Activated CD8-positive, alpha-beta memory T cell treated with anti-CD3 and anti-CD28 coated beads for 36 hours (primary cell): ENCODE data around the gene PHF21A. TPM values are rescaled to one million over a fixed set of nuclear protein-coding genes. Genes with fewer than 3 reads are reported as not detected.

ENCODE experiments used
- CTCF ChIA-PET: fragments of 350-600 bp; sonication (Branson Sonifier 250); formaldehyde crosslinking; loops from one replicate; lab custom pipeline; 2021; ENCODE audit warnings: antibody characterized with exemption; lab: Charles Lee
- POLR2A ChIA-PET: fragments of 350-600 bp; sonication (Branson Sonifier 250); formaldehyde crosslinking; loops from one replicate; lab custom pipeline; 2021; ENCODE audit warnings: antibody characterized with exemption; lab: Charles Lee
- total RNA-seq, 2 experiments: library from RNA; stranded (reverse); gene quantifications; one replicate each; pipeline ENCODE4 v1.2.3, GENCODE V29; 2021

Gene PHF21A
- total RNA-seq, 2 experiments from 2014 or later, result 28.2 to 30.6 TPM

DNA sequence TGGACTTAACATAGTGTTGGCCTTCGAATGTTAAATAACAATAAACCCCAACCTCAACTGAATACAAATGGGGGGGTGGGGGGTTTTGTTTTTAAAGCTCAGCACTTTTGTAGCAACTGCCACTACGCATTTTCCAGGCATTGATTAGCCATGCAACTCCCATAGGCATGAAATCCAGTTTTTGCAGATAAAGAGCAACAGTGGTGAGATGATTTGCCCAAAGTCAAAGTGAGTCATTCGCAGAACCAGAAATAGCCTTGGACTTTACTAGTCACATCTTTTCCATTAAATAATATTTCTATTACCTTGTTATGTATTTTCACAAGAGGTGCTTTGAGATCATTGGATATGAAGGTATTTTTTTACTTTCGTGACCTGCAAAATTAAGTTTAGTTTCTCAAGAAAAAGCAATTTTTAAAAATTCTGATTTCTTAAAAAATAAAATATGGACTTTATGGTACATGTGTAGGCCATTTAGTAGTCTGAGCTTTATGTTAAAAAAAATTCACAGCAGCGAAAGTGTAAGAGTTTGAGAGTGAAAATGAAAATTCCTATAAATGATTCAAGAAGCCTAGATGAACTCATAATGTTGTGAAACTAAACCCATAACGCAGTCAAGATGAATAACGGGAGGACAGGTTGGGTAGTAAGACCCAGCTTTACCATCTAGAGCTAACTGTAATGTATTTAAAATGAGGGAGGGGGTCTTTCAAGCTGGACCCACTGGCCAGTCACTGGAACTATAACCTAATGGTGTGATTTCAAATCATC, 1.9 kb upstream of the PHF21A start:
- ChIA-PET CTCF (no interaction called here), POLR2A (interaction anchor here (0.6 to 1.0 kb wide), 4 partner anchors 39 to 1339 kb away, joined by 3 to 8 read pairs (median 5); no protein-coding TSS in a partner anchor)

DNA sequence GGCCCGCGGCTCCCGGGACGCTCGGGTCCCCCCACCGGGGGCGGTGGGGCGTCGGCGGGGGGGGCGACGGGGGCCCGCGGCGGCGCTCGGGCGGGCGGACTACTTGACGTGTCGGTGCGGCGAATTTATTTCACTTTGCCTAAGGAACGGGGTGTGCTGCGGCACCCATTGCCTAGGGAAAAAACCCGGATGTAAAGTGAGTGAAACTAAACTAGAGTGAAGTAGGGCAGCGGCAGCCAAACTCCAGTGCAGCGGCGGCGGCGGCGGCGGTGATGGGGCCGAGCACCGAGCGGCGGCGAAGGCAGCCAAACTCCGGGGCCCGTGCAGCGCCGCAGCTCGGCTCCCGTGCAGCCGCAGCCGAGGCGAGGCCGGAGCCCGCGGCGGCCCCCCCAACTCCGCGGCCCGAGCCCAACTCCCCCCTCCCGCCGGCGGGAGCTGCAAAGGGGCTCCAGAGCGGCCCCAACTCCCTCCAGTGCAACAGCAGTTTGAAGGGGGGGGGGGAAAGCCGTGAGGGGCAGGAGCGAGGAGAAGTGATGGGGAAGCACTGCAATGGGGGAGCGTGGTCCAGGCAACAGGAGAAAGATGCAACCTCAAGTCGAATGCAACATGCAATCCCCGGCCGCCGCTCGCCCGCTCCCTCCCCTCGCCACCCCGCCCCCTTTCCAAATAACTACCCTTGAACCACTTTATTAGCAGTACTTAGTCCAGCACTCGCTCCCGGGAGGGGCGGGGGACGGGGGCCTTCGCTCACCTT, 647 bp upstream of the PHF21A start:
- CTCF ChIA-PET, result no interaction called here
- POLR2A ChIA-PET, result interaction anchor here (0.6 to 1.0 kb wide), 4 partner anchors 10 to 204 kb away, joined by 3 to 7 read pairs (median 6); no protein-coding TSS in a partner anchor

DNA sequence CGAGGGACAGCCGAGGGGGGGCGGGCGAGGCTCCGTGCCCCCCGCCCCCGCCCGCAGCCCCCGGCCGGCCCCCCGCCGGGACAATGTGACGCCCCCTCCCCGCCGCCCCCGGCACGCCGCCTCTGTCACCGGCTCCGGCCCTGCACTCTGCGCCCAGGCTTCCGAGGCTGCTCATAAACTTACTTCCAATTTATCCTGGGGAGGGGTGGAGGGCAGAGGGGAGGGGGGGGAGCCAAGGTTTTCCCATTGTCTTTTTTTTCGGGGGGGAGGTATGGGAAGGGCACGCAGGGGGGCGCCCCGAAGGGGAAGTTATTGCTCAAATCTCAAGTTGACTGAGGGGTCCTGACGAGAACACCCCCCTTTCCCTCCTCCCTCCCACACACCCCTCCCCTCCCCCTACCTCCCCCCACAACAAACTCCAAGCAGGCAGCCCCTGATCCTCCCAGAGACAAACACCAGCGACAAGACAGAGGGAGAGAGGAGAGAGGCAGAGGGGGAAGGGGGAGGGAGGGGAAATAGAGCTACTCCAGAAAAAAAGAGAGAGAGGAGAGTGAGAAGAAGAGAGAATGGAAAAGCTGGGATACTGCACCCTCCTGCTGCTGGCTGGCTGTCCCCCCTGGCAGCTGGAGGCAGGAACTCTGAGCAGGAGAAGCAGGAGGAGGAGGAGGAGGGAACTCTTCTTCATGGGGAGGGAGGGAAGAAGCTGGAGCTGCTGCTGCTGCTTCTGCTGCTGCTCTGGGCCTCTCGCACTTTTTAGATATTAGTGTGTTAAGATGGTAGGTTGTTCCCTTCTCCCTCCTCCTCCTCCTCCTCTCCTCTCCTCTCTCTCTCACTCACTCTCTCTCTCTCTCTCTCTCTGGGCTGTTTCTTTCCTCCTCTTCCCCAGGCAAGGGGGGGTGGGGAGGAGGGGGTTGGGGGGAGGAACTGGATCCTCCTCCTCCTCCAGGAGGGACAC, 631 bp downstream of the PHF21A start:
- CTCF ChIA-PET, result no interaction called here

DNA sequence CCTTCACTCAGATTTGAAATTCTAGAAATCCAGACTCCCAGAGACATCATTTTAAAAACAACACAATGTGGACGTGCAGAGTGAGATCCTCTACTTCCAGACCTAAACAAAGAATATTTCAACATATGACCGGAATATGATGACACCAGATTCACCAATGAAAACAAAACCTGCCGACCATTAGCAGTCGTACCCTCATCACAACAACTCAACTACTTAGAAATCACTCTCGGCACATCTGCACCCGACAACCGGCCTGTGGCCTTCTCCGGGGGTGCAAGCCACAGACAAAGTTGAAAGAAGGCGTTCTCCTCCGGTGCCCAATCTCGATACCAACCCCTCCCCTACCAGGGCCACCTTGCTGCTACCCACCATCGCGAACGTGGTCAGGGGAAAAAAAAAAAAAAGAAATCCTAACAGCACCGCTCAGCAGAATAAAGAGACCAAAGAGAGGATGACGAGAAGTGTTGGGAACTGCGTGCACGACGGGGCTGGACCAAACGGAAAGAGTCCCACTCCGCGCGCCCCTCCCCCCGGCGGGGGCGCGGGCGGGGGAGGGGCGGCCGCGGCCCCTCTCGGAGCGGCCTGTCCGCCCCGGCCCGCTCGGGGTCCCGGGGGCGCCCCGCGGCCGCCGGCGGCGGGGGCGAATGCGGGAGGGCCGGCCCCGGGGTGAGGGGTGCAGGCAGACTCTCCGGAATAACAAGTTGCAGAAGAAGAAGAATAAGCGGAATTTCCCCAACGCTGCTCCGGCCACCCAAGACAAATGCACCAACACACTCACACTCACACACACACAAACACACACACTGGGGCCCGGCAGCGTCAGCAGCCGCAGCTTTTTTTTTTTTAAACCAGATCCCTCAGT, 1.7 kb downstream of the PHF21A start:
- CTCF ChIA-PET, result interaction anchor here (2.5 kb wide), 1 partner anchor 119 kb away, joined by 5 read pairs; no protein-coding TSS in a partner anchor
- POLR2A ChIA-PET, result interaction anchor here (0.5 to 2.2 kb wide), 3 partner anchors 9 to 118 kb away, joined by 4 to 7 read pairs (median 4); no protein-coding TSS in a partner anchor

More for the DNA sequence above, 631 bp downstream of the PHF21A start:
- POLR2A ChIA-PET, result interaction anchor here (0.6 to 1.0 kb wide), 2 partner anchors 179 to 203 kb away, joined by 3 to 4 read pairs; partner anchors contain the start of gene PEX16

DNA sequence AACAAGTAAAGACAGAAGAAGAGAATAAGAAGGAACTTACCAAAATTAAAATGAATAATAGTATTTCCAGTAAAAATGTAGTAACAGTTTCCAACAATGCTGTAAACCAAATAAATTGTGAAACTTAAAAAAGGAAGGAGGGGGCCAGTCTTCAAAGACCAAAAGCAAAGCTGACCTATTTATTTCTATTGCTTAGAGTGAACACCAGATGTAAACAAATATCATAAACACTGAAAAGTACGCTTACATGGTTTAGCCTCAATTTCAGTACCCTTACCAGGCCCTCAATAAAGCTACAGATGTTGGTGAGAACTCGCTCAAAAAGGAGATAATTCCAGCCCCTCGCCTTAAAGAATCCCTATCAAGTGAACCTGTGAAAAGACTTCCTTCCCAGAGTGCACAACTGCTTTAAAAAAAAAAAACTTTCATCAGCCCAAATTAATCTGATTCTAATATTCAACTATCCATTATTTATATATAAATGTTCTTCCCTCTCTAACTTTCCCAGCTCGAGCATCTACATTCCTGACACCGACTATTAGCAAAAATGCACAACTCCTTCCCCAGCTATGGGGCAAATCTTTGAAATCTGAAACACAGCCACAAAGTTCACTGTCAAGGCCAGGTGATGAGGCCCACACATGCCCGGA, 2.4 kb downstream of the PHF21A start:
- CTCF ChIA-PET, result interaction anchor here (1.0 to 2.5 kb wide), 3 partner anchors 14 to 119 kb away, joined by 3 to 5 read pairs (median 4); no protein-coding TSS in a partner anchor
- POLR2A ChIA-PET, result interaction anchor here (0.5 to 2.2 kb wide), 2 partner anchors 8 to 119 kb away, joined by 4 to 7 read pairs; no protein-coding TSS in a partner anchor

DNA sequence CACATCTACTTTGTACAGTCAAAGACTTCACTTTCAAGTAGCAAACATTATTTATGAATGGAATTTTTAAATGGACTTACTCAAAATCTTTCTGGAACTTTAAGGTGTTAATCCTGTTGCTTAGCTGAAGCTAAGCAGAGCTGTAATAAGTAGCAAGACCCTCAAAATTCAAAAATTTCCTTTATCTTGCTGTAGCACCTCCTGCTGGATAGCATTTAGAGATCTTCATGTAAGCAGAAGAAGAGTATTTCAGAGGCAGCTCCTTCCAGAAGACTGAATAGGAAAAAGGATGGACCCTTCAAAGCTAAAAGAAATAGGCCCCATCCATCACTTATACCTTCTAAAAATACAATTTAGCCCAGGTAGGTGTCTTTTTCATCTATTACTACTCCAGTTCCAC, 3.4 kb downstream of the PHF21A start:
- ChIA-PET POLR2A (interaction anchor here (2.2 kb wide), 1 partner anchor 120 kb away, joined by 7 read pairs; no protein-coding TSS in a partner anchor), CTCF (interaction anchor here (1.0 to 2.5 kb wide), 3 partner anchors 13 to 120 kb away, joined by 3 to 5 read pairs (median 4); no protein-coding TSS in a partner anchor)

DNA sequence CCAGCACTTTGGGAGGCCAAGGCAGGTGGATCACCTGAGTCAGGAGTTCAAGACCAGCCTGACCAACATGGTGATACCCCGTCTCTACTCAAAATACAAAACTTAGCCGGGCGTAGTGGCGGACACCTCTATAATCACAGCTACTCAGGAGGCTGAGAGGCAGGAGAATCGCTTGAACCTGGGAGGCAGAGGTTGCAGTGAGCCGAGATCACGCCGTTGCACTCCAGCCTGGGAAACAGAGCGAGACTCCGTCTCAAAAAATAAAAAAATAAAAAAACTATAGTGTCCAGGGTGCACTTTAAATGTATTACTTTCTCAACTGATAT, 4.6 kb downstream of the PHF21A start:
- CTCF ChIA-PET, result interaction anchor here (1.4 to 2.5 kb wide), 2 partner anchors 122 to 151 kb away, joined by 4 to 5 read pairs; no protein-coding TSS in a partner anchor
- POLR2A ChIA-PET, result interaction anchor here (0.6 kb wide), 1 partner anchor 729 kb away, joined by 3 read pairs; no protein-coding TSS in a partner anchor

DNA sequence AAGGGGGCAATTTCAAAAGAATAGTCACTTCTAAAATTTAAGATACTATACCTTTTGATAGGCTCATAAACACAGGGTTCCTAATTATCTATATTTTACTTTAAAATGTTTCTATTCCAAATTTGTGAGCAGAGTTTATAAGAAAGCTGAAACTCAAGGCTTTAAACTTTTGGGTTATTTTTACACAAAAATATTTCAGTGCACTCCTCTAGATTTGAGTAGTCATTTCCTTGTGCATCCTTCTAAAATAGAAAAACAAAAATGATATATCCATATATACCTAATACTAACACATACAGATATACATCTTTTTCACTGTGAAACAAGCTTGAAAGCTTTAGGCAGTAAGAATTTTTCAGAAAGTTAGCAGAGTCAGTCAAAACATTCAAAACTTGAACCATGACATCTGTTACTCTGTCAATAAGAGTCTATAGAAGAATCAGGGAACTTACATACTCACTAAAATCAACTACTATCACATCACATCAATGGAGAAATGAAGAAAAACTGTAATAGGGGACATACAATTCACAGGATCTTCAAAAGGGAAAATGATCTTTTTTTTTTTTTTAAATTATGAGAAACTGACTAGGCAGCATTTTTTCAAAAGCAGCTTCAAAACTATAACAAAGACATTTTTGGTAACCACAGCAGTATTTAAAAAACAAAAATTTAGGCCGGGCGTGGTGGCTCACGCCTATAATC, 5.1 kb downstream of the PHF21A start:
- CTCF ChIA-PET, result interaction anchor here (1.4 kb wide), 1 partner anchor 151 kb away, joined by 4 read pairs; no protein-coding TSS in a partner anchor
- POLR2A ChIA-PET, result interaction anchor here (0.6 to 1.1 kb wide), 2 partner anchors 13 to 729 kb away, joined by 3 read pairs; no protein-coding TSS in a partner anchor

DNA sequence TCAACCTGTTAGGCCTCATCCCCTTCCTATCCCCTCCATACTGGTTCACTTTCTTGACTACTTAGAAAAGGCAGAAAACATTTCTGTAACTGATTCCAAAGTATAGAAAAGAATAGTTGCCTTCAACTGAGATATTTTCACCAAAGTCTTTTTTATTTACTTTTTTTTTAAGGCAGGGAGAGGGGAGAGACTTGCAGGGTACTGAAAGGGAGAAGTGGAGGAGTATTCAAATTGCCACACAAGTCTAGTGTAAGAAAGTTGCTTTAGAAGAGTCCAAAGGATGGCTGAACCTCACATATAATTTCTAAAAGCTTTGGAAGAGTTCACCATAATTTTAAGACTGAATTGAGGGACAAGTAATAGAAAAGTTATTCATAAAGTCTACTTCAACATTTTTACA, 6.3 kb downstream of the PHF21A start:
- CTCF ChIA-PET, result interaction anchor here (1.8 kb wide), 1 partner anchor 123 kb away, joined by 5 read pairs; no protein-coding TSS in a partner anchor
- POLR2A ChIA-PET, result no interaction called here

DNA sequence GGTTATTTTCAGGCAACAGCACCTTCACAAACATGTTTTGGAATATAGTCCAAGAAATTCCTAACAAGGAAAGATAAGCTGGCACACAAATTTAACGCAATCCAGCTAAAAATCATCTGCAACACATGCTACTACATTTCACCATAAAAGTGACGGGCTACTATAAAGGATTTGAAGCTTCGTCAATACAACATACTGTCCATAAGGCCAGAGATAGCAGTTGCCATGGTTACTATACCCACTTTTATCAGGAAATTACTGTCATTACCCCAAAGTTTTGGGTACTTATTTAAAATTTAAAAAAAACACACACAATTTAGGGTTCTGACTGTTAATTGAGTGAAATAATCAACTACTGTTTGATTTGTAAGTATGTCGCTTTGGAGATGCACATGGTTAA, 6.9 kb downstream of the PHF21A start:
- POLR2A ChIA-PET, result interaction anchor here (0.6 to 0.7 kb wide), 2 partner anchors 15 to 94 kb away, joined by 3 to 5 read pairs; no protein-coding TSS in a partner anchor

DNA sequence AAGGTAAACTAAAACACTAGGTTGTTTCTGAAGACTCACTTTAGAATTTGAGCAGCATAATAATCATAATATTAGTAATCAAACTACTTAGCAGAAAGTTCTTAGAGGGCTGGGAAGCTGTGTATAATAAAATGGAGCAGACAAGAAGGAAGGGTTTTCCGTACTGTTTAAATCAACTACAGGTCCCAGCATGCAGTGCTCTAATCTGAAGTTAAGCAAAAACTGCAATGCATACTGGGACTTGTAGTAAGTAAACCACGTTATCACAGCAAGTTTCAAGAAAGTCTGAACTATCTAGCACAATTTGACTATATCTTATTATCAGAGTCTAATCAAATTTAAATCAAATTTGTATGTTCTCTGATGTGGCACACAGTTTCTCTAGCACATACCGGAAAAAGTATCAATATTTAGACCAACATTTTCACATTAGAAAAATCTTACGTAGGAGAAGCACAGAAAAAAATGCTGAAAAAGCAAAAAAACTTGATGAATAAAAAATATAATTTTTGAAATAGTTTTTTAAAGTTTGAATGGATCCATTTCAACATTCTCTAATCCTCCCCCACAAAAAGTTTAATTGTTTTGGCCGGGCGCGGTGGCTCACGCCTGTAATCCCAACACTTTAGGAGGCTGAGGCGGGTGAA, 8.2 kb downstream of the PHF21A start:
- ChIA-PET CTCF (interaction anchor here (0.7 to 1.8 kb wide), 3 partner anchors 49 to 125 kb away, joined by 3 to 5 read pairs (median 4); no protein-coding TSS in a partner anchor), POLR2A (no interaction called here)

More for the DNA sequence above, 6.9 kb downstream of the PHF21A start:
- CTCF ChIA-PET, result interaction anchor here (1.8 kb wide), 1 partner anchor 124 kb away, joined by 5 read pairs; no protein-coding TSS in a partner anchor

DNA sequence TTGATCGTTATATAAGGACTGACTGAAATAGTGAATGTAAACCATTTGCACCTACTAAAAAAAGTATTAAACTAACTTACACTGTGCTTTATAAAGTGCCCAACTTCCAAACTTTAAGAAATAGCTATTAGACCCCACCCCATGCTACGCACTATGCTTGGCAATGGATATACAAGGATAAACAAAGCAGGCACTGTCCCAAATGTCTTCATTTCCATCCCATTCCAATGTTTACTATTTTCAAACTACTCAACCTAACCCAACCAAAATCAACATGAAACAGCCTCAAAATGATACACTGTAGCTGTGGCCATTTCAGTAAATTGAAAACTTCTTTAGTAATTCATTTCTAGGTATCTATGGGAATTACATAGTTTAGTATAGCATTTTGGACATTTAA, 12.5 kb downstream of the PHF21A start:
- ChIA-PET POLR2A (no interaction called here), CTCF (no interaction called here)

DNA sequence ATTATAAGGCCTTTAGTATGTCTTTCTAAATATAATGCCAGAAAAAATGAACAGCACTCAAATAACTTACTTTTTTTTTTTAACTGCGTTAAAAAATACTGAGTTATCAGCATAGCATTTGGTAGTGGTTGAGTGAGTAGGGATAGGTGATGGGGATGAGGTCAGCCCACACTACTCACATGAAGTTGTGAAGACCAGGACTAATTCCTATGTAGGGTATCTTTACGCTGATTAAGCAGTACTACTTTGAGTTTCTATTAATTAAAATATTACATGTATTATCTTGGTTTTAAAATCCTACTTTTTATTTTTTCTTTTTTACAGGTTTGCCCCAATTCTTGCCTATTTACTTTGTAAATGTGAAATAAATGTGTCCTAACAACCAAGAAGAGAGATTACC, 13.5 kb downstream of the PHF21A start:
- CTCF ChIA-PET, result no interaction called here
- POLR2A ChIA-PET, result no interaction called here

DNA sequence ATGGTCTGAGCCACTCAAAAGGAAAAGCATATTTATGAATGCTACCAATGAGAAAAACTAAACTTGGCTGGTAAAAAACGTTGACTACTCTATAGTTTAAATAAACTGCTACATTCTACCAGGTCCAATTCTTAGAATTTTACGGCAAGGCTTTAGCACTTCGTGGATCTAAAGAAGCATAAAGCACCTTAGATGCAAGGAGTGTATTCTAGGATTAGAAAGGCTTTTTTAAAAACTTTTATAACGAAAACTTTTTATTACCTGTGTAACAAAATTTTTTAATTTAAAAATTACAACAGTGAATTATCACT, 13.9 kb downstream of the PHF21A start:
- POLR2A ChIA-PET, result no interaction called here
- CTCF ChIA-PET, result no interaction called here

DNA sequence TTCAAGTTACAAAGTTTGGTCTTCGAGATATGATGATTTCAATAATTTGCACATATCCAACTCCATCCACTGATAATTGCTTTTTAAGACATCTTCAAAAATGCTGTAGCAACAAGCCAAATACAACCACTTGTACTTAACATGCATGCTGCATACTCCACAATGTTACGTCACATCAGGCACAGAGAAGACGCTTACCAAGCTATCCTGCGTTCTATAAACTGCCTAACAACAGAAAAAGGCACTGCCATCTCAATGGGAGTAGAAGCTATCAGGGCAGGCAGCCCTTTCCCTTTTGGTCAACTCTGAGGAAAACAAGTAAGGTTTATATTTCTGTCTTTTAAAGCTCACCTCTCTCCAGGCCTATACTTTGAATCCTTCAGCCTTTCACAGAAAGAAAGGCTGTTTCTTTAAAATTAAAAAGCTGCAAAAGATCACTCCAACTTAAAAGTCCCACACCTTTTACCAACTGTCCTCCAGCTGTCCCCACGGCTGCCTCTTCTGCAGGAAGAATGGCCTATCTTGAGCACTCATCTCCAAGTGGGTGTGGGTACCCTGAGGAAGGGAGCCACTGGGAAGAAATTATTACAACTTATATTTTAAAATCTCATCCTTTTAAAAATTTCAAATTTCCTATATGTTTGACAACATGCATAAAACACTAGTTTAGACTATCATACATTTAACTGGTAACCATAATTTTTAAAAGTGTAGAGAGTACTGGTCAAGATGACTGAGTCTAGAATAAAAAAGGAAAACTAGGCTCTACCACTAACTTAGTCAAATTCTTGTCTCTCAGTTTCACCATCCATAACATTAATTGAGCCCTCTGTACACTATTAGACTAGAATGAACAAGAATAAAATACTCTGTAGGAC, 14.5 kb downstream of the PHF21A start:
- POLR2A ChIA-PET, result no interaction called here
- CTCF ChIA-PET, result no interaction called here
